K562 (cell line): ENCODE results near the gene SNX12. TPM values are rescaled to one million over a fixed set of nuclear protein-coding genes. Genes with fewer than 3 reads are reported as not detected.

ENCODE experiments used
- CC2D1A ChIP-seq: fragments of 450-650 bp; IDR thresholded peaks from 2 replicates; pipeline ENCODE4 v1.6.1; 2017; ENCODE audit warnings: mild to moderate bottlenecking
- DACH1 ChIP-seq: fragments of 450-650 bp; IDR thresholded peaks from 2 replicates; pipeline ENCODE4 v1.6.1; 2018; ENCODE audit not compliant: partially characterized antibody
- EHMT2 ChIP-seq: fragments of 450-650 bp; IDR thresholded peaks from 2 replicates; pipeline ENCODE4 v1.6.1; 2018; ENCODE audit warnings: antibody characterized with exemption
- EWSR1 ChIP-seq: fragments of 450-650 bp; IDR thresholded peaks from 2 replicates; pipeline ENCODE4 v1.6.1; 2018; ENCODE audit warnings: borderline replicate concordance, mild to moderate bottlenecking, low read depth, moderate library complexity; ENCODE audit not compliant: partially characterized antibody
- FOXA1 ChIP-seq: fragments of 450-650 bp; IDR thresholded peaks from 2 replicates; pipeline ENCODE4 v1.6.1; 2016; ENCODE audit warnings: mild to moderate bottlenecking, borderline replicate concordance
- FOXA3 ChIP-seq, 2 experiments: fragments of 450-650 bp in 1 of 2; sonication (generic) in 1 of 2; formaldehyde crosslinking; IDR thresholded peaks in 1 of 2; conservative IDR thresholded peaks in 1 of 2; 2 replicates each; pipeline versions ENCODE4 v1.4.0 to v1.8.0; 2020 to 2022; ENCODE audit warnings: mild to moderate bottlenecking in 2 of 2, missing genetic modification reagents in 1 of 2
- HDAC1 ChIP-seq, 2 experiments: fragments of 450-650 bp; IDR thresholded peaks; 2 replicates each; pipeline ENCODE4 v1.6.1; 2016 to 2017; ENCODE audit warnings: inconsistent platforms in 1 of 2, mild to moderate bottlenecking in 1 of 2, moderate library complexity in 1 of 2
- IFI16 ChIP-seq: fragments of 250-450 bp; sonication (Bioruptor Pico); IDR thresholded peaks from 2 replicates; pipeline ENCODE4 v2.1.2; 2022; ENCODE audit warnings: mild to moderate bottlenecking, inconsistent platforms
- NCOR1 ChIP-seq: fragments of 450-650 bp; IDR thresholded peaks from 2 replicates; pipeline ENCODE4 v1.6.1; 2016; ENCODE audit warnings: mild to moderate bottlenecking, moderate library complexity
- NR1H2 ChIP-seq: sonication (generic); formaldehyde crosslinking; IDR thresholded peaks from 2 replicates; pipeline ENCODE4 v1.4.0; 2020; ENCODE audit warnings: mild to moderate bottlenecking, missing genetic modification reagents
- RB1 ChIP-seq: fragments of 450-650 bp; IDR thresholded peaks from 2 replicates; pipeline ENCODE4 v1.6.1; 2017; ENCODE audit warnings: low read depth, mild to moderate bottlenecking
- SMARCA4 ChIP-seq: fragments of 450-650 bp; IDR thresholded peaks from 2 replicates; pipeline ENCODE4 v1.6.1; 2016
- ZNF217 ChIP-seq: sonication (generic); formaldehyde crosslinking; IDR thresholded peaks from 2 replicates; pipeline ENCODE4 v1.8.0; 2022; ENCODE audit warnings: mild to moderate bottlenecking, missing genetic modification reagents
- polyA plus RNA-seq, 8 experiments: library from polyadenylated mRNA; depleted of rRNA in 4 of 8; stranded (reverse) in 5 of 8; unstranded in 3 of 8; fragments of >200 nt; fragmentation: Nextera tagmentation in 2 of 8; fragmentation: Illumina TruSeq in 1 of 8; extraction: Ambion mirVana in 2 of 8; extraction: Trizol in 1 of 8; gene quantifications; 2 replicates each; pipeline versions ENCODE4 v1.2.1 to v1.2.3, GENCODE V29; 2011 to 2014; ENCODE audit warnings: inconsistent platforms in 1 of 8, missing spikeins in 1 of 8
- total RNA-seq, 7 experiments: library from RNA; depleted of rRNA in 6 of 7; stranded (reverse); fragments of >200 nt in 6 of 7; fragmentation: Illumina TruSeq in 2 of 7; extraction: Trizol in 2 of 7; gene quantifications; 2 replicates each; pipeline versions ENCODE4 v1.2.1 to v1.2.3, GENCODE V29; 2011 to 2021; ENCODE audit warnings: low replicate concordance in 1 of 7
- TF ChIP-seq, protein P1 (sequence below): fragments of 450-650 bp; IDR thresholded peaks from 2 replicates; pipeline ENCODE4 v1.6.1; 2016; ENCODE audit warnings: low read depth
- TF ChIP-seq, protein P2 (sequence below), 2 experiments: fragments of 250-450 bp in 1 of 2; fragments of 450-650 bp in 1 of 2; sonication (Bioruptor Pico) in 1 of 2; IDR thresholded peaks; 2 replicates each; pipeline versions ENCODE4 v1.6.1 to v1.8.0; 2016 to 2021; ENCODE audit warnings: mild to moderate bottlenecking in 2 of 2, moderate library complexity in 2 of 2, missing compliant biosample characterization in 1 of 2, missing genetic modification characterization in 1 of 2
- TF ChIP-seq, protein P3 (sequence below): fragments of 450-650 bp; formaldehyde crosslinking; IDR thresholded peaks from 2 replicates; pipeline ENCODE4 v1.4.0; 2020; ENCODE audit warnings: mild to moderate bottlenecking, moderate library complexity
- TF ChIP-seq, protein P4 (sequence below): fragments of 250-450 bp; sonication (Bioruptor Pico); IDR thresholded peaks from 2 replicates; pipeline ENCODE4 v1.5.1; 2021; ENCODE audit warnings: mild to moderate bottlenecking

The SNX12 gene
- total and polyA plus RNA-seq, 9 of the 15 experiments (the other 6 are each of a cell fraction or from before 2014, with no cell fraction given) = 12.7 to 50.3 (median 37.1) TPM

DNA sequence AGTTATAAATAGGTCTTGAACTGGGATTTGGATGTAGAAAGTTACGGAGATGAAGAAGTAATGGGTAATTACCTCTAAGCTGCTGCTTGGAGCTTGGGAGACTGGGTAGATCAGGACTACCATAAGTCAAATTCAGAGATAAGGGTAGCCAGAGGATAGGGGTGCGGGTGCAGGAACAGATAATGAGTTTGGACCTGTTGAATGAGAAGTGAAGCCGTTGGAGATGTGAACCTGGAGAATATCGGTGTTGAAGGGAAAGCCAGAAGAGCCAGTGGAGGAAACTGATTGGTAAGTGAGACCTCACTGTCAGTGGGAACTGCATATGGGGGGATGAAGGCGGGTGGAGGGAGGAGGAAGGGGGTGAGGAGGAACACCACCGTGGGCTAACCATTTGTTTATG lies 26.9 kb upstream of the SNX12 start (continued):
- TF ChIP-seq, protein P1, sequence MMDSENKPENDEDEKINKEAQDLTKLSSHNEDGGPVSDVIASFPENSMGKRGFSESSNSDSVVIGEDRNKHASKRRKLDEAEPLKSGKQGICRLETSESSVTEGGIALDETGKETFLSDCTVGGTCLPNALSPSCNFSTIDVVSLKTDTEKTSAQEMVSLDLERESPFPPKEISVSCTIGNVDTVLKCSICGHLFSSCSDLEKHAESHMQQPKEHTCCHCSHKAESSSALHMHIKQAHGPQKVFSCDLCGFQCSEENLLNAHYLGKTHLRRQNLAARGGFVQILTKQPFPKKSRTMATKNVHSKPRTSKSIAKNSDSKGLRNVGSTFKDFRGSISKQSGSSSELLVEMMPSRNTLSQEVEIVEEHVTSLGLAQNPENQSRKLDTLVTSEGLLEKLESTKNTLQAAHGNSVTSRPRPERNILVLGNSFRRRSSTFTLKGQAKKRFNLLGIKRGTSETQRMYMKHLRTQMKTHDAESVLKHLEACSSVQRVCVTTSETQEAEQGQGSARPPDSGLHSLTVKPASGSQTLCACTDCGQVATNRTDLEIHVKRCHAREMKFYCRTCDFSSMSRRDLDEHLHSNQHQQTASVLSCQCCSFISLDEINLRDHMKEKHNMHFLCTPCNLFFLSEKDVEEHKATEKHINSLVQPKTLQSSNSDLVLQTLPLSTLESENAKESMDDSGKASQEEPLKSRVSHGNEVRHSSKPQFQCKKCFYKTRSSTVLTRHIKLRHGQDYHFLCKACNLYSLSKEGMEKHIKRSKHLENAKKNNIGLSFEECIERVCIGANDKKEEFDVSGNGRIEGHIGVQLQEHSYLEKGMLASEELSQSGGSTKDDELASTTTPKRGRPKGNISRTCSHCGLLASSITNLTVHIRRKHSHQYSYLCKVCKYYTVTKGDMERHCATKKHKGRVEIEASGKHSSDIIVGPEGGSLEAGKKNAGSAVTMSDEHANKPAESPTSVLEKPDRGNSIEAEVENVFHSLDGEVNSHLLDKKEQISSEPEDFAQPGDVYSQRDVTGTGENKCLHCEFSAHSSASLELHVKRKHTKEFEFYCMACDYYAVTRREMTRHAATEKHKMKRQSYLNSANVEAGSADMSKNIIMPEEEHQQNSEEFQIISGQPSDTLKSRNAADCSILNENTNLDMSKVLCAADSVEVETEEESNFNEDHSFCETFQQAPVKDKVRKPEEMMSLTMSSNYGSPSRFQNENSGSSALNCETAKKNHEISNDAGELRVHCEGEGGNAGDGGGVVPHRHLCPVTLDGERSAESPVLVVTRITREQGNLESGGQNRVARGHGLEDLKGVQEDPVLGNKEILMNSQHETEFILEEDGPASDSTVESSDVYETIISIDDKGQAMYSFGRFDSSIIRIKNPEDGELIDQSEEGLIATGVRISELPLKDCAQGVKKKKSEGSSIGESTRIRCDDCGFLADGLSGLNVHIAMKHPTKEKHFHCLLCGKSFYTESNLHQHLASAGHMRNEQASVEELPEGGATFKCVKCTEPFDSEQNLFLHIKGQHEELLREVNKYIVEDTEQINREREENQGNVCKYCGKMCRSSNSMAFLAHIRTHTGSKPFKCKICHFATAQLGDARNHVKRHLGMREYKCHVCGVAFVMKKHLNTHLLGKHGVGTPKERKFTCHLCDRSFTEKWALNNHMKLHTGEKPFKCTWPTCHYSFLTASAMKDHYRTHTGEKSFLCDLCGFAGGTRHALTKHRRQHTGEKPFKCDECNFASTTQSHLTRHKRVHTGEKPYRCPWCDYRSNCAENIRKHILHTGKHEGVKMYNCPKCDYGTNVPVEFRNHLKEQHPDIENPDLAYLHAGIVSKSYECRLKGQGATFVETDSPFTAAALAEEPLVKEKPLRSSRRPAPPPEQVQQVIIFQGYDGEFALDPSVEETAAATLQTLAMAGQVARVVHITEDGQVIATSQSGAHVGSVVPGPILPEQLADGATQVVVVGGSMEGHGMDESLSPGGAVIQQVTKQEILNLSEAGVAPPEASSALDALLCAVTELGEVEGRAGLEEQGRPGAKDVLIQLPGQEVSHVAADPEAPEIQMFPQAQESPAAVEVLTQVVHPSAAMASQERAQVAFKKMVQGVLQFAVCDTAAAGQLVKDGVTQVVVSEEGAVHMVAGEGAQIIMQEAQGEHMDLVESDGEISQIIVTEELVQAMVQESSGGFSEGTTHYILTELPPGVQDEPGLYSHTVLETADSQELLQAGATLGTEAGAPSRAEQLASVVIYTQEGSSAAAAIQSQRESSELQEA = no peak
- no peak for TF ChIP-seq RB1
- peak; percentile 67 for TF ChIP-seq NCOR1
- TF ChIP-seq FOXA1 = no peak
- TF ChIP-seq, protein P2, sequence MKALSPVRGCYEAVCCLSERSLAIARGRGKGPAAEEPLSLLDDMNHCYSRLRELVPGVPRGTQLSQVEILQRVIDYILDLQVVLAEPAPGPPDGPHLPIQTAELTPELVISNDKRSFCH (CRISPR knock-in tag; IDR thresholded peaks at IDR 0.05) = no peak
- TF ChIP-seq, protein P2 (tag; IDR thresholded peaks at IDR 0.05) = no peak
- no peak for TF ChIP-seq FOXA3 (CRISPR knock-in tag; conservative IDR thresholded peaks at IDR 0.05 in 1 of 2, IDR thresholded peaks at IDR 0.05 in 1 of 2)
- peak in 1 of 2 experiments; percentile 26; a peak in 1 of 4 replicates for TF ChIP-seq HDAC1 (IDR thresholded peaks at IDR 0.05)
- TF ChIP-seq IFI16 (CRISPR knock-in tag) = no peak
- no peak for TF ChIP-seq DACH1
- TF ChIP-seq, protein P3, sequence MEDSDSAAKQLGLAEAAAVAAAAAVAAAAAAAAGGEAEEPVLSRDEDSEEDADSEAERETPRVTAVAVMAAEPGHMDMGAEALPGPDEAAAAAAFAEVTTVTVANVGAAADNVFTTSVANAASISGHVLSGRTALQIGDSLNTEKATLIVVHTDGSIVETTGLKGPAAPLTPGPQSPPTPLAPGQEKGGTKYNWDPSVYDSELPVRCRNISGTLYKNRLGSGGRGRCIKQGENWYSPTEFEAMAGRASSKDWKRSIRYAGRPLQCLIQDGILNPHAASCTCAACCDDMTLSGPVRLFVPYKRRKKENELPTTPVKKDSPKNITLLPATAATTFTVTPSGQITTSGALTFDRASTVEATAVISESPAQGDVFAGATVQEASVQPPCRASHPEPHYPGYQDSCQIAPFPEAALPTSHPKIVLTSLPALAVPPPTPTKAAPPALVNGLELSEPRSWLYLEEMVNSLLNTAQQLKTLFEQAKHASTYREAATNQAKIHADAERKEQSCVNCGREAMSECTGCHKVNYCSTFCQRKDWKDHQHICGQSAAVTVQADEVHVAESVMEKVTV = no peak
- TF ChIP-seq EWSR1 = no peak
- peak; percentile 76 for TF ChIP-seq SMARCA4
- TF ChIP-seq ZNF217 (CRISPR knock-in tag) = no peak
- TF ChIP-seq EHMT2 = 0 out of 2 replicates have a peak, but pooled peaks have one; percentile 26
- TF ChIP-seq, protein P4, sequence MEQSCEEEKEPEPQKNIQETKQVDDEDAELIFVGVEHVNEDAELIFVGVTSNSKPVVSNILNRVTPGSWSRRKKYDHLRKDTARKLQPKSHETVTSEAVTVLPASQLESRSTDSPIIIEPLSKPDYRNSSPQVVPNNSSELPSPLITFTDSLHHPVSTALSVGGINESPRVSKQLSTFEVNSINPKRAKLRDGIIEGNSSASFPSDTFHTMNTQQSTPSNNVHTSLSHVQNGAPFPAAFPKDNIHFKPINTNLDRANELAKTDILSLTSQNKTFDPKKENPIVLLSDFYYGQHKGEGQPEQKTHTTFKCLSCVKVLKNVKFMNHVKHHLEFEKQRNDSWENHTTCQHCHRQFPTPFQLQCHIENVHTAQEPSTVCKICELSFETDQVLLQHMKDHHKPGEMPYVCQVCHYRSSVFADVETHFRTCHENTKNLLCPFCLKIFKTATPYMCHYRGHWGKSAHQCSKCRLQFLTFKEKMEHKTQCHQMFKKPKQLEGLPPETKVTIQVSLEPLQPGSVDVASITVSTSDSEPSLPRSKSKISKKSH = no peak
- TF ChIP-seq CC2D1A = 0 out of 2 replicates have a peak, but pooled peaks have one; percentile 22
- no peak for TF ChIP-seq NR1H2 (CRISPR knock-in tag)
